ENCODE results near the gene TAPT1.

The TAPT1 gene

GRCh38 chr4:16225863-16226815 is at the start of gene TAPT1:
Gene TAPT1 (minus strand): TSS chr4:16226471. CDS start chr4:16226457, 14 bp downstream.
- DNase-seq (ENCODE audit: low spot score) = peak; percentile 94

- DNase-seq (ENCODE audit: low spot score) = no peak
These were observed 45.1 kb upstream of the TAPT1 start for GRCh38 chr4:16271411-16271810.

- no peak for DNase-seq (ENCODE audit: low spot score)
These were observed 44.4 kb upstream of the TAPT1 start for GRCh38 chr4:16270454-16271328.

GRCh38 chr4:16269742-16270453 is 43.6 kb upstream of the TAPT1 start:
- DNase-seq (ENCODE audit: low spot score) = peak; percentile 90

- DNase-seq (ENCODE audit: low spot score) = no peak
These were observed 43.0 kb upstream of the TAPT1 start for GRCh38 chr4:16269240-16269639.

GRCh38 chr4:16268290-16268689 is 42.0 kb upstream of the TAPT1 start:
- no peak for DNase-seq (ENCODE audit: low spot score)

- no peak for DNase-seq (ENCODE audit: low spot score)
These were observed 41.4 kb upstream of the TAPT1 start for GRCh38 chr4:16267639-16268038.

GRCh38 chr4:16265820-16266219 is 39.5 kb upstream of the TAPT1 start:
- DNase-seq (ENCODE audit: low spot score) = no peak

- peak; percentile 63 for DNase-seq (ENCODE audit: low spot score)
These were observed 38.5 kb upstream of the TAPT1 start for GRCh38 chr4:16264798-16265197.

GRCh38 chr4:16263056-16263455 is 36.8 kb upstream of the TAPT1 start:
- no peak for DNase-seq (ENCODE audit: low spot score)

- DNase-seq (ENCODE audit: low spot score) = no peak
These were observed 35.9 kb upstream of the TAPT1 start for GRCh38 chr4:16262188-16262587.

GRCh38 chr4:16261313-16261878 is 35.1 kb upstream of the TAPT1 start:
- no peak for DNase-seq (ENCODE audit: low spot score)

GRCh38 chr4:16259889-16260246 is 33.6 kb upstream of the TAPT1 start:
- no peak for DNase-seq (ENCODE audit: low spot score)

- no peak for DNase-seq (ENCODE audit: low spot score)
These were observed 33.1 kb upstream of the TAPT1 start for GRCh38 chr4:16259241-16259888.

- no peak for DNase-seq (ENCODE audit: low spot score)
These were observed 31.3 kb upstream of the TAPT1 start for GRCh38 chr4:16257611-16258010.

GRCh38 chr4:16256343-16256742 is 30.1 kb upstream of the TAPT1 start:
- DNase-seq (ENCODE audit: low spot score) = no peak

- DNase-seq (ENCODE audit: low spot score) = no peak
These were observed 29.5 kb upstream of the TAPT1 start for GRCh38 chr4:16255730-16256129.

- DNase-seq (ENCODE audit: low spot score) = peak; percentile 81
These were observed 27.1 kb upstream of the TAPT1 start for GRCh38 chr4:16253127-16253960.

- DNase-seq (ENCODE audit: low spot score) = no peak
These were observed 24.5 kb upstream of the TAPT1 start for GRCh38 chr4:16250661-16251365.

GRCh38 chr4:16248605-16249004 is 22.3 kb upstream of the TAPT1 start:
- no peak for DNase-seq (ENCODE audit: low spot score)
